ENCODE results near the gene EID2. TPM values are rescaled to one million over a fixed set of nuclear protein-coding genes. Genes with fewer than 3 reads are reported as not detected.
A peak's percentile ranks its signal among the peaks of the same experiment; 100 is the strongest.

The EID2 gene
- total and polyA plus RNA-seq, 2 of the 13 experiments (the other 11 are each of a cell fraction or from before 2014, with no cell fraction given) = 3.7 to 14.1 TPM

DNA sequence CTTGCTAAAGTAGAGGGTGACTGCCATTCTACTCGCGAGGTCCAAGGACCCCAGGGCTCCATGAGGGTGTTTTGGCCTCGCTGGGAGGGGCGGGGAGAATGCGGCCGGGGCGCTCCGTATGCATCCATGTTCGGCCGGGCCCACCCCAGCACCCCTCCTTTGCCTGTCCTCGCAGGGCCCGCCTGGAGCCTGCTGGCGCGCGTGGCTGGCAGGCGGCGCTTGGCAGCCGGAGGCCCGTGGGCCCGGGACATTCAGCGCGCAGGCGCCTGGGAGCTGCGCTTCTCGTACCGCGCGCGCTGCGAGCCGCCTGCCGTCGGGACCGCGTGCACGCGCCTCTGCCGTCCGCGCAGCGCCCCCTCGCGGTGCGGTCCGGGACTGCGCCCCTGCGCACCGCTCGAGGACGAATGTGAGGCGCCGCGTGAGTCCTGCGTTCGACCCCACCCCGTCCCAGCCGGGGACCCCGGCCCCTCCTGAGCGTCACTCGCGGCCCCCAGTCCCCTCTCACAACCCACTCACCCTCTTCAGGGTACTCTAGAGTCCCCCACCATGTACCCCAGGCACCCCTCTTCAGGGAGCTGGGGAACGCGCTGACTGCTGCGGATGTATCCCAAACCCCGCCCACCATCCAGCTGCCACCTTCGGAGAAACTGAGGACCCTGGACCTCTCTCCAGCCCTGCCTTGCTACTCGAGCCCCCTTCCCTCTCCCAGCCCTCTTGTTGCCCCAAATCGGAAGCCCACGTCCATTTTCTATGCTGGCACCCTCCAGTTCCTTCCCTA lies 37.1 kb downstream of the EID2 start (continued):
- TF ChIP-seq ARID2 (CRISPR knock-in tag; IDR thresholded peaks at IDR 0.05; ENCODE audit: borderline replicate concordance) = peak; percentile 96
- TF ChIP-seq MED1 (CRISPR knock-in tag; IDR thresholded peaks at IDR 0.05) = peak; percentile 73; the same call in 1 of the 2 replicates
- TF ChIP-seq ZNF383 (CRISPR knock-in tag; IDR thresholded peaks at IDR 0.05; ENCODE audit: borderline replicate concordance) = no peak
- peak; percentile 93 for TF ChIP-seq MXD4 (CRISPR knock-in tag; IDR thresholded peaks at IDR 0.05)
- TF ChIP-seq ELF1 (CRISPR knock-in tag; IDR thresholded peaks at IDR 0.05) = no peak
- no peak for TF ChIP-seq ZNF660 (CRISPR knock-in tag; IDR thresholded peaks at IDR 0.05; ENCODE audit: borderline replicate concordance, low read depth)
- TF ChIP-seq PCBP1 (IDR thresholded peaks at IDR 0.05; ENCODE audit: borderline replicate concordance, low read depth, low read length) = no peak
- peak; percentile 53; the same call in 1 of the 2 replicates for TF ChIP-seq KAT8 (CRISPR knock-in tag; IDR thresholded peaks at IDR 0.05)
- TF ChIP-seq, protein P1, sequence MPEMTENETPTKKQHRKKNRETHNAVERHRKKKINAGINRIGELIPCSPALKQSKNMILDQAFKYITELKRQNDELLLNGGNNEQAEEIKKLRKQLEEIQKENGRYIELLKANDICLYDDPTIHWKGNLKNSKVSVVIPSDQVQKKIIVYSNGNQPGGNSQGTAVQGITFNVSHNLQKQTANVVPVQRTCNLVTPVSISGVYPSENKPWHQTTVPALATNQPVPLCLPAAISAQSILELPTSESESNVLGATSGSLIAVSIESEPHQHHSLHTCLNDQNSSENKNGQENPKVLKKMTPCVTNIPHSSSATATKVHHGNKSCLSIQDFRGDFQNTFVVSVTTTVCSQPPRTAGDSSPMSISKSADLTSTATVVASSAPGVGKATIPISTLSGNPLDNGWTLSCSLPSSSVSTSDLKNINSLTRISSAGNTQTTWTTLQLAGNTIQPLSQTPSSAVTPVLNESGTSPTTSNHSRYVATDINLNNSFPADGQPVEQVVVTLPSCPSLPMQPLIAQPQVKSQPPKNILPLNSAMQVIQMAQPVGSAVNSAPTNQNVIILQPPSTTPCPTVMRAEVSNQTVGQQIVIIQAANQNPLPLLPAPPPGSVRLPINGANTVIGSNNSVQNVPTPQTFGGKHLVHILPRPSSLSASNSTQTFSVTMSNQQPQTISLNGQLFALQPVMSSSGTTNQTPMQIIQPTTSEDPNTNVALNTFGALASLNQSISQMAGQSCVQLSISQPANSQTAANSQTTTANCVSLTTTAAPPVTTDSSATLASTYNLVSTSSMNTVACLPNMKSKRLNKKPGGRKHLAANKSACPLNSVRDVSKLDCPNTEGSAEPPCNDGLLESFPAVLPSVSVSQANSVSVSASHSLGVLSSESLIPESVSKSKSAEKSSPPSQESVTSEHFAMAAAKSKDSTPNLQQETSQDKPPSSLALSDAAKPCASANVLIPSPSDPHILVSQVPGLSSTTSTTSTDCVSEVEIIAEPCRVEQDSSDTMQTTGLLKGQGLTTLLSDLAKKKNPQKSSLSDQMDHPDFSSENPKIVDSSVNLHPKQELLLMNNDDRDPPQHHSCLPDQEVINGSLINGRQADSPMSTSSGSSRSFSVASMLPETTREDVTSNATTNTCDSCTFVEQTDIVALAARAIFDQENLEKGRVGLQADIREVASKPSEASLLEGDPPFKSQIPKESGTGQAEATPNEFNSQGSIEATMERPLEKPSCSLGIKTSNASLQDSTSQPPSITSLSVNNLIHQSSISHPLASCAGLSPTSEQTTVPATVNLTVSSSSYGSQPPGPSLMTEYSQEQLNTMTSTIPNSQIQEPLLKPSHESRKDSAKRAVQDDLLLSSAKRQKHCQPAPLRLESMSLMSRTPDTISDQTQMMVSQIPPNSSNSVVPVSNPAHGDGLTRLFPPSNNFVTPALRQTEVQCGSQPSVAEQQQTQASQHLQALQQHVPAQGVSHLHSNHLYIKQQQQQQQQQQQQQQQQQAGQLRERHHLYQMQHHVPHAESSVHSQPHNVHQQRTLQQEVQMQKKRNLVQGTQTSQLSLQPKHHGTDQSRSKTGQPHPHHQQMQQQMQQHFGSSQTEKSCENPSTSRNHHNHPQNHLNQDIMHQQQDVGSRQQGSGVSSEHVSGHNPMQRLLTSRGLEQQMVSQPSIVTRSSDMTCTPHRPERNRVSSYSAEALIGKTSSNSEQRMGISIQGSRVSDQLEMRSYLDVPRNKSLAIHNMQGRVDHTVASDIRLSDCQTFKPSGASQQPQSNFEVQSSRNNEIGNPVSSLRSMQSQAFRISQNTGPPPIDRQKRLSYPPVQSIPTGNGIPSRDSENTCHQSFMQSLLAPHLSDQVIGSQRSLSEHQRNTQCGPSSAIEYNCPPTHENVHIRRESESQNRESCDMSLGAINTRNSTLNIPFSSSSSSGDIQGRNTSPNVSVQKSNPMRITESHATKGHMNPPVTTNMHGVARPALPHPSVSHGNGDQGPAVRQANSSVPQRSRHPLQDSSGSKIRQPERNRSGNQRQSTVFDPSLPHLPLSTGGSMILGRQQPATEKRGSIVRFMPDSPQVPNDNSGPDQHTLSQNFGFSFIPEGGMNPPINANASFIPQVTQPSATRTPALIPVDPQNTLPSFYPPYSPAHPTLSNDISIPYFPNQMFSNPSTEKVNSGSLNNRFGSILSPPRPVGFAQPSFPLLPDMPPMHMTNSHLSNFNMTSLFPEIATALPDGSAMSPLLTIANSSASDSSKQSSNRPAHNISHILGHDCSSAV (CRISPR knock-in tag; IDR thresholded peaks at IDR 0.05; ENCODE audit: borderline replicate concordance) = no peak
- peak; percentile 98 for TF ChIP-seq ZNF784 (CRISPR knock-in tag; IDR thresholded peaks at IDR 0.05; ENCODE audit: borderline replicate concordance)
- no peak for TF ChIP-seq SP5 (CRISPR knock-in tag; IDR thresholded peaks at IDR 0.05; ENCODE audit: borderline replicate concordance, low read depth)
- TF ChIP-seq ZSCAN22 (CRISPR knock-in tag; IDR thresholded peaks at IDR 0.05) = peak; percentile 88; the same call in 1 of the 2 replicates
- peak; percentile 98; the same call in 1 of the 2 replicates for TF ChIP-seq ZNF558 (CRISPR knock-in tag; IDR thresholded peaks at IDR 0.05; ENCODE audit: borderline replicate concordance)
- TF ChIP-seq ZNF124 (CRISPR knock-in tag; IDR thresholded peaks at IDR 0.05) = peak; percentile 38; the same call in 1 of the 2 replicates
- TF ChIP-seq, protein P2, sequence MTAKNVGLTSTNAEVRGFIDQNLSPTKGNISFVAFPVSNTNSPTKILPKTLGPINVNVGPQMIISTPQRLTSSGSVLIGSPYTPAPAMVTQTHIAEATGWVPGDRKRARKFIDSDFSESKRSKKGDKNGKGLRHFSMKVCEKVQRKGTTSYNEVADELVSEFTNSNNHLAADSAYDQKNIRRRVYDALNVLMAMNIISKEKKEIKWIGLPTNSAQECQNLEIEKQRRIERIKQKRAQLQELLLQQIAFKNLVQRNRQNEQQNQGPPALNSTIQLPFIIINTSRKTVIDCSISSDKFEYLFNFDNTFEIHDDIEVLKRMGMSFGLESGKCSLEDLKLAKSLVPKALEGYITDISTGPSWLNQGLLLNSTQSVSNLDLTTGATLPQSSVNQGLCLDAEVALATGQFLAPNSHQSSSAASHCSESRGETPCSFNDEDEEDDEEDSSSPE (CRISPR knock-in tag; IDR thresholded peaks at IDR 0.05) = peak; percentile 91
- TF ChIP-seq ZNF792 (CRISPR knock-in tag; IDR thresholded peaks at IDR 0.05) = peak; percentile 83; the same call in 1 of the 2 replicates

Data from HepG2 (cell line).